OCI-LY3 (cell line): ENCODE measurements around the gene PDE4D.

Source experiments
- CTCF ChIP-seq: fragments of 200-600, 300-600 bp; sonication (generic); IDR thresholded peaks from 2 replicates; pipeline ENCODE4 v1.5.1; 2014; ENCODE audit warnings: antibody characterized with exemption, low read length, low read depth
- EZH2phosphoT487 ChIP-seq: fragments of 200-600 bp; shearing (Covaris generic); IDR thresholded peaks from 2 replicates; pipeline ENCODE4 v1.6.1; 2018; ENCODE audit warnings: antibody characterized with exemption, mixed run types, low read depth

GRCh38 chr5:59003641-59004040 is 889.9 kb downstream of the PDE4D start:
- no peak for TF ChIP-seq CTCF
- TF ChIP-seq EZH2phosphoT487 = no peak
